ENCODE results near the gene ASTN1.
"Not testable (repeated sequence)": the region's sequence is repeated elsewhere in the genome, so short reads cannot be mapped to it uniquely, and the experiment has no call there.

ASTN1 gene

DNA sequence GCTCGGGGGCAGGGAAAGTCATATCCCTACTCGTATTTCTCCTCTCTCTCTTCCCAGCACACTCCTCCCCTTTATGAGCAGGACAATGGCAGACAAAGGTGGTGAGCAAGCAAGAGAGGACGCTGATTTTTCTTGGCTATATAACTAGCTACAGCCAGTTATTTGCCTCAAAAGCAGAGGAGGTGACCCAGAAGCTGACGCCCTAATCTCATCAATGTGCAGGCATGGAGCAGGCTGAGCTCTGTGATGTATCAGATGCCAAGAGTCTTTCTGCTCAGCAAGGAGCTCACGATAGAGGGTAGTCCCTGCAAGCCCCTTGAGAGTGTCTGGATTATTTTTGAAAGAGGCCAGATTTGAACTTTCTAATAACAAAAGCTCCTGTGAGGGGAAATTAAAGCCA is 75.5 kb downstream of the ASTN1 start:
- DNase-seq (ENCODE audit: extremely low read depth, insufficient read length) = no peak
- Histone ChIP-seq H3K4me3 (replicated peaks; ENCODE audit: low read depth, low read length) (no peak overlapping the region), H3K36me3 (ENCODE audit: control insufficient read depth, insufficient read depth, low read length) (no peaks in the 10 kb centered on the region), H3K27me3 (replicated peaks; ENCODE audit: control insufficient read depth, insufficient read depth, low read length) (no peaks in the 10 kb centered on the region)
- no peak for TF ChIP-seq CTCF (IDR thresholded peaks at IDR 0.05; ENCODE audit: insufficient read depth, low read length, poor library complexity, severe bottlenecking)

GRCh38 chr1:177082855-177083693 is 81.4 kb downstream of the ASTN1 start:
- no peak for TF ChIP-seq CTCF (IDR thresholded peaks at IDR 0.05; ENCODE audit: insufficient read depth, low read length, poor library complexity, severe bottlenecking)

DNA sequence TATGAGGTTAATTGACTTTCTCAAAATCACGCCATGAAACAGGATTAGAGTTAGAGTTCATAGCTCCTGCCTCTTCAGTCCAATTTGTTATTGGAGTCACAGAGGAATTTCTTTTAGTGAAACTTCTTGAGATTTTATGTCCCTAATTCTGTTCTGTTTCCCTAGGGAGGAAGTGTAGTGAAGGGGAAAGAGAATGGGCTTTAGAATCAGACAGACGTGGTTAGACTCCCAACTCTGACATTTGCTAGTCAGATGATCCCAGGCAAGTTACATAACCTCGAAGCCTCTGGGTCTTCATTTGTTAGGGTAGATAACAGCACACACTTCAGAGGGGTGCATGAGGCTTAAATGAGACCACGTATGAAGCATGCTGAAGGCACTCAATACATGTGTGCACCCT is 83.9 kb downstream of the ASTN1 start:
- TF ChIP-seq CTCF (IDR thresholded peaks at IDR 0.05; ENCODE audit: insufficient read depth, low read length, poor library complexity, severe bottlenecking) = no peak
- Histone ChIP-seq H3K27me3 (replicated peaks; ENCODE audit: control insufficient read depth, insufficient read depth, low read length) (no peaks in the 10 kb centered on the region), H3K4me3 (replicated peaks; ENCODE audit: low read depth, low read length) (no peak overlapping the region), H3K36me3 (ENCODE audit: control insufficient read depth, insufficient read depth, low read length) (no peaks in the 10 kb centered on the region)
- no peak for DNase-seq (ENCODE audit: extremely low read depth, insufficient read length)

More at GRCh38 chr1:177082855-177083693, 81.4 kb downstream of the ASTN1 start:
- Histone ChIP-seq H3K4me3 (replicated peaks; ENCODE audit: low read depth, low read length) (no peak overlapping the region), H3K36me3 (ENCODE audit: control insufficient read depth, insufficient read depth, low read length) (no peaks in the 10 kb centered on the region), H3K27me3 (replicated peaks; ENCODE audit: control insufficient read depth, insufficient read depth, low read length) (no peaks in the 10 kb centered on the region)
- DNase-seq (ENCODE audit: extremely low read depth, insufficient read length) = no peak

DNA sequence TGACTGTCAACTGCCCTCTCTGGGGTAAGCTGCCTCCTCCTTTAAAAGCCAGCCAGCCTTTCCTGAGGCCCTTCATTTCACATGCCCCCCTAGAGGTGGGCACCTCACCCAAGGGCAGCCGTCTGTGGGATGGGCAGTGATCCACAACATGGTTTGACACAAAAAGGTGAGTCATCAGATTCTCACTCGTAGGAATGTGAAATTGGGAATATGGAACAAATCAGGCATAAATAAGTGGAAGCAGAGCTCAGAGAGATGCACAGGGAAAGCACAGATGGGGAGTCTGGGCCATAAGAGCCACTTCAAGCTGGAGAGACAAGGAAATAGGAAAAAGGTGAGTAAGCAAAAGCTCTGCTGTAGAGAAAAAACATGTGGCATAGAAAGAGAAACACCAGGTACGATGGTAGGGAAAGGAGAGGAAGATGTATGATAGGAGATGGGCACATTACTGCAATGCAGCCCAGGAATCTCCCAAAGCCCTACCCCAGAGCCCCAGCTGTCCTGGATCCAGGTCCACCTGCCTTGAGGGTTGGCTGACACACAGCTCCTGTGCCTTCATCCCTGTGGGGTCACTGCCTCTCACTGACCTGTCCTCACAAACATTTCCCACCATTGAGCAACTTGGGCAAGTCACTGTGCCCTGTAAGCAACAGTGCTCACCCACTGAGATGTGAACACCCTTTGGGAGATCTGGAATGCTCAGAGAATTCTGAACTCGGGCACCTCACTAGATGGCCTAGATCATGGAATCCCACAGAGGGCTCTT is 86.6 kb downstream of the ASTN1 start:
- H3K4me3 ChIP-seq (replicated peaks; ENCODE audit: low read depth, low read length) = no peak overlapping the region
- DNase-seq (ENCODE audit: extremely low read depth, insufficient read length) = no peak
- TF ChIP-seq CTCF (IDR thresholded peaks at IDR 0.05; ENCODE audit: insufficient read depth, low read length, poor library complexity, severe bottlenecking) = no peak
- no peaks in the 10 kb centered on the region for H3K27me3 ChIP-seq (replicated peaks; ENCODE audit: control insufficient read depth, insufficient read depth, low read length)
- H3K36me3 ChIP-seq (ENCODE audit: control insufficient read depth, insufficient read depth, low read length) = no peaks in the 10 kb centered on the region

DNA sequence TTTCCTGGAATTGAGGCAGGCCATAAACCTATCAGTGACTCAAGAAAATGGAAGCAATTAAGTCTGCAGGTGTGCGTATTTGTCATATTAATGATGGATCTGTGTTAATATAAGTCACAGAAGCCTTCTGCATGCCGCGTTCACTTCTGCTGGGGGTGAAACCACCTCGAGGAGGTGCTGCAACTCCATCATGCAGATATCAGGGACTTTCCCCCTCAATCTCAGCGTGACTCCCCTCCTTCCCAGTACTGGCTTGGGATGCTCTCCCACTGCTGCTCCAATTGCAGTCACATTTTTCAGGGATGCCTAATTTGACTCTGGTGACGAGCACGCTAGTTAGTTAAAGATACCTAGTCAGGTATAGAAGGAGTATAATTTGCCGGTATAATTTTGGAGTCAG is 87.5 kb downstream of the ASTN1 start:
- no peak for TF ChIP-seq CTCF (IDR thresholded peaks at IDR 0.05; ENCODE audit: insufficient read depth, low read length, poor library complexity, severe bottlenecking)
- Histone ChIP-seq H3K36me3 (ENCODE audit: control insufficient read depth, insufficient read depth, low read length) (no peaks in the 10 kb centered on the region), H3K4me3 (replicated peaks; ENCODE audit: low read depth, low read length) (no peak overlapping the region), H3K27me3 (replicated peaks; ENCODE audit: control insufficient read depth, insufficient read depth, low read length) (no peaks in the 10 kb centered on the region)
- no peak for DNase-seq (ENCODE audit: extremely low read depth, insufficient read length)

GRCh38 chr1:177074811-177075210 is 89.7 kb downstream of the ASTN1 start:
- H3K4me3 ChIP-seq (replicated peaks; ENCODE audit: low read depth, low read length) = not testable (repeated sequence)

More at GRCh38 chr1:177074811-177075210, 89.7 kb downstream of the ASTN1 start:
- H3K36me3 ChIP-seq (ENCODE audit: control insufficient read depth, insufficient read depth, low read length); H3K27me3 ChIP-seq (replicated peaks; ENCODE audit: control insufficient read depth, insufficient read depth, low read length); DNase-seq (ENCODE audit: extremely low read depth, insufficient read length): not testable (repeated sequence)

Data from GM06990 (cell line).